H9 (cell line): Measurements from ENCODE around the gene ABCG1. TPM values are rescaled to one million over a fixed set of nuclear protein-coding genes. Genes with fewer than 3 reads are reported as not detected.

ENCODE experiments used
- DNase-seq: peaks from one replicate; pipeline ENCODE4 v3.0.0-alpha.2; 2017
- H2AFZ ChIP-seq: one replicate; pipeline ENCODE4 v1.6.1; 2013; ENCODE audit warnings: mild to moderate bottlenecking, low read length, control low read depth, moderate library complexity
- H2AK5ac ChIP-seq: 2 replicates; pipeline ENCODE4 v1.6.1; 2013; ENCODE audit warnings: low read length, control low read depth, mixed read lengths; ENCODE audit not compliant: insufficient read length
- H2BK120ac ChIP-seq: one replicate; pipeline ENCODE4 v1.6.1; 2013; ENCODE audit warnings: low read depth, mild to moderate bottlenecking, low read length, control low read depth, inconsistent platforms; ENCODE audit not compliant: poor library complexity, severe bottlenecking
- H2BK12ac ChIP-seq: 2 replicates; pipeline ENCODE4 v1.6.1; 2013; ENCODE audit warnings: low read length, control low read depth, mixed read lengths, low read depth; ENCODE audit not compliant: insufficient read length
- H2BK15ac ChIP-seq: 2 replicates; pipeline ENCODE4 v1.6.1; 2013; ENCODE audit warnings: low read depth, low read length, control low read depth
- H2BK20ac ChIP-seq: one replicate; pipeline ENCODE4 v1.6.1; 2013; ENCODE audit warnings: low read depth, mild to moderate bottlenecking, low read length, control low read depth, inconsistent platforms; ENCODE audit not compliant: poor library complexity, severe bottlenecking
- H2BK5ac ChIP-seq: 2 replicates; pipeline ENCODE4 v1.6.1; 2013; ENCODE audit warnings: low read length, control low read depth, mixed read lengths; ENCODE audit not compliant: insufficient read length
- H3K14ac ChIP-seq: 2 replicates; pipeline ENCODE4 v1.6.1; 2013; ENCODE audit warnings: low read length, control low read depth; ENCODE audit not compliant: insufficient read depth
- H3K18ac ChIP-seq: 2 replicates; pipeline ENCODE4 v1.6.1; 2013; ENCODE audit warnings: low read depth, mild to moderate bottlenecking, mixed read lengths, low read length, control low read depth; ENCODE audit not compliant: insufficient read length
- H3K23ac ChIP-seq: 2 replicates; pipeline ENCODE4 v1.6.1; 2013; ENCODE audit warnings: low read length, control low read depth, mixed read lengths, low read depth; ENCODE audit not compliant: insufficient read length
- H3K23me2 ChIP-seq: 2 replicates; pipeline ENCODE4 v1.6.1; 2013; ENCODE audit warnings: low read depth, mild to moderate bottlenecking, mixed read lengths, low read length, control low read depth; ENCODE audit not compliant: insufficient read length, poor library complexity, severe bottlenecking
- H3K27ac ChIP-seq: 2 replicates; pipeline ENCODE4 v1.5.1; 2013; ENCODE audit warnings: low read length, control low read depth, mixed read lengths, low read depth; ENCODE audit not compliant: insufficient read length
- H3K27me3 ChIP-seq: 2 replicates; pipeline ENCODE4 v1.6.1; 2013; ENCODE audit warnings: low read length, control low read depth, inconsistent platforms; ENCODE audit not compliant: insufficient read depth
- H3K4ac ChIP-seq: 2 replicates; pipeline ENCODE4 v1.6.1; 2013; ENCODE audit warnings: low read depth, mild to moderate bottlenecking, control low read depth, inconsistent platforms, low read length, moderate library complexity
- H3K4me1 ChIP-seq: 2 replicates; pipeline ENCODE4 v1.6.1; 2013; ENCODE audit warnings: low read length, control low read depth, inconsistent platforms; ENCODE audit not compliant: insufficient read depth
- H3K4me2 ChIP-seq: 2 replicates; pipeline ENCODE4 v1.6.1; 2013; ENCODE audit warnings: low read length, control low read depth, mixed read lengths; ENCODE audit not compliant: insufficient read length, insufficient read depth
- H3K56ac ChIP-seq: 2 replicates; pipeline ENCODE4 v1.6.1; 2013; ENCODE audit warnings: low read depth, mild to moderate bottlenecking, mixed read lengths, low read length, control low read depth; ENCODE audit not compliant: insufficient read length
- H3K79me1 ChIP-seq: 2 replicates; pipeline ENCODE4 v1.6.1; 2013; ENCODE audit warnings: low read depth, mild to moderate bottlenecking, moderate library complexity, low read length, control low read depth, inconsistent platforms; ENCODE audit not compliant: insufficient read depth, poor library complexity, severe bottlenecking
- H3K79me2 ChIP-seq: 2 replicates; pipeline ENCODE4 v1.6.1; 2013; ENCODE audit warnings: low read length, control low read depth, inconsistent platforms; ENCODE audit not compliant: insufficient read depth
- H3K9ac ChIP-seq: 2 replicates; pipeline ENCODE4 v1.6.1; 2013; ENCODE audit warnings: low read length, control low read depth, mixed read lengths; ENCODE audit not compliant: insufficient read length; ENCODE audit errors: extremely low read depth
- H3K9me3 ChIP-seq: one replicate; pipeline ENCODE4 v1.6.1; 2013; ENCODE audit warnings: low read depth, low read length, inconsistent platforms; ENCODE audit not compliant: control insufficient read depth
- H3T11ph ChIP-seq: one replicate; pipeline ENCODE4 v1.6.1; 2013; ENCODE audit warnings: mild to moderate bottlenecking, low read length, control low read depth, inconsistent platforms
- H4K20me1 ChIP-seq: one replicate; pipeline ENCODE4 v1.6.1; 2013; ENCODE audit not compliant: control insufficient read depth, insufficient read length, insufficient read depth
- H4K5ac ChIP-seq: 2 replicates; pipeline ENCODE4 v1.6.1; 2013; ENCODE audit warnings: low read depth, mild to moderate bottlenecking, mixed read lengths, low read length, control low read depth; ENCODE audit not compliant: insufficient read length
- H4K8ac ChIP-seq: replicated peaks from 2 replicates; pipeline ENCODE4 v1.6.1; 2013; ENCODE audit warnings: low read length, control low read depth, mixed read lengths, low read depth; ENCODE audit not compliant: insufficient read length
- H4K91ac ChIP-seq: 2 replicates; pipeline ENCODE4 v1.6.1; 2013; ENCODE audit warnings: low read depth, mild to moderate bottlenecking, moderate library complexity, mixed read lengths, low read length, control low read depth; ENCODE audit not compliant: insufficient read length
- H3K27ac Mint-ChIP-seq, 3 experiments: 2 replicates in 2 of 3; 3 replicates in 1 of 3; pipeline ENCODE4 v1.8.0; 2020 to 2021; ENCODE audit warnings: mixed read lengths in 3 of 3, mild to moderate bottlenecking in 1 of 3, moderate library complexity in 1 of 3
- H3K27me3 Mint-ChIP-seq: 2 replicates; pipeline ENCODE4 v1.8.0; 2021; ENCODE audit warnings: low read depth, mild to moderate bottlenecking, moderate library complexity, mixed read lengths
- H3K36me3 Mint-ChIP-seq, 3 experiments: 2 replicates in 2 of 3; 3 replicates in 1 of 3; pipeline ENCODE4 v1.8.0; 2020 to 2021; ENCODE audit warnings: low read depth in 3 of 3, mixed read lengths in 3 of 3; ENCODE audit not compliant: insufficient read depth in 1 of 3
- H3K4me1 Mint-ChIP-seq, 2 experiments: 2 replicates each; pipeline ENCODE4 v1.8.0; 2020; ENCODE audit warnings: mixed read lengths in 2 of 2
- H3K4me3 Mint-ChIP-seq, 2 experiments: 2 replicates in 1 of 2; 3 replicates in 1 of 2; pipeline ENCODE4 v1.8.0; 2020 to 2021; ENCODE audit warnings: mild to moderate bottlenecking in 2 of 2, mixed read lengths in 2 of 2, moderate library complexity in 1 of 2
- H3K9me3 Mint-ChIP-seq, 2 experiments: 2 replicates in 1 of 2; 3 replicates in 1 of 2; pipeline ENCODE4 v1.8.0; 2020; ENCODE audit warnings: mild to moderate bottlenecking in 2 of 2, mixed read lengths in 2 of 2, moderate library complexity in 1 of 2
- WGBS: extraction: QIAGEN DNeasy Blood & Tissue Kit; methylation state at CpG from one replicate; pipeline ENCODE4 v1.1.7; 2013; ENCODE audit warnings: missing lambda C conversion rate, low lambda C conversion rate, mixed read lengths; ENCODE audit not compliant: insufficient read length; ENCODE audit errors: extremely low coverage; 5-methylcytosine and 5-hydroxymethylcytosine counted together
- total RNA-seq: library from RNA; stranded (reverse); gene quantifications from 2 replicates; pipeline ENCODE4 v1.2.1, GENCODE V29; 2021
- TF ChIP-seq, protein P1 (sequence below): fragments of 200-600 bp; sonication (generic); conservative IDR thresholded peaks from 3 replicates; pipeline ENCODE4 v1.8.0; 2021; ENCODE audit warnings: antibody characterized with exemption, mild to moderate bottlenecking

The ABCG1 gene
- total RNA-seq, 1 experiment from 2014 or later: 0.83 TPM

DNA sequence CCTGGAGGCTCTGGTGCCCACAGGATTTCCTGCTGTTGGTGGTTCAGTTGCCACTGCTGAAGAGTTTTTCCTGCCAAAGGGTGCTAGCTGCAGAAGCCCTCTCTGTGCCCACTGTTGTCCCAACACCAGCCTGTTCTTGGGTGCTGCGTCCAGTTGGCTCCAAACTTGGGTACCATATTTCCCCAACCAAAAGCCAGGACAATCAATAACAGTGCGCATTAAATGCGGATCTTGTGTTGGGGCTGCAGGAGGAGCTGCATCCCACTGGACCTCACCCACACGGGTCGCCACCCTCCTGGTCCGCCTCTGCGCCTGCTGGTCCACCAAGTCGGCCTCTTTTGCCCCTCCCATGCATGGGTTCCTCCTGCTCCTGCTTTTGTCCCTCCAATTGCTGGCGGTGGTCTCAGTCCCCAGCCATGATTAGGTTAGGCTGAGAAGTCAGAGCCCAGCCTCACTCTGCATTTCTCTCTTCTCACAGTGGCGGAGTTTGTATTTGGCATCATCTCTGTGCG lies 9.8 kb downstream of the ABCG1 start:
- H2BK20ac ChIP-seq: no peak overlapping the region
- no peak overlapping the region for H3T11ph ChIP-seq
- no peaks in the 10 kb centered on the region for H4K20me1 ChIP-seq
- no peak overlapping the region for H2BK15ac ChIP-seq
- no peaks in the 10 kb centered on the region for H3K4me1 ChIP-seq
- Mint-ChIP-seq H3K4me1 (peaks cover 11 to 18% of the 10 kb centered on the region in 2 experiments), H3K4me3 (no peak overlapping the region), H3K27me3 (peaks cover 78% of the 10 kb centered on the region), H3K9me3 (no peaks in the 10 kb centered on the region; a peak in 1 of 5 replicates), H3K36me3 (peaks cover 0 to 2% (median 0%) of the 10 kb centered on the region in 3 experiments; a peak in 1 of 7 replicates), H3K27ac (no peak overlapping the region)
- no peaks in the 10 kb centered on the region for H3K79me2 ChIP-seq
- H3K79me1 ChIP-seq: no peaks in the 10 kb centered on the region
- H4K5ac ChIP-seq: no peak overlapping the region
- no peak overlapping the region for H2BK12ac ChIP-seq
- H3K9me3 ChIP-seq: no peaks in the 10 kb centered on the region
- no CpG with 5 or more reads among the region's 11 CpGs for WGBS
- no peak overlapping the region for H2BK120ac ChIP-seq
- H3K18ac ChIP-seq: no peak overlapping the region
- H2AK5ac ChIP-seq: no peak overlapping the region
- no peak overlapping the region for H4K8ac ChIP-seq
- no peak overlapping the region for H2AFZ ChIP-seq
- H3K27ac ChIP-seq: no peak overlapping the region
- no peak overlapping the region for H3K4ac ChIP-seq
- DNase-seq: no peak
- no peak overlapping the region for H4K91ac ChIP-seq
- H3K14ac ChIP-seq: no peak overlapping the region; the same call in 1 of the 2 replicates
- TF ChIP-seq, protein P1, sequence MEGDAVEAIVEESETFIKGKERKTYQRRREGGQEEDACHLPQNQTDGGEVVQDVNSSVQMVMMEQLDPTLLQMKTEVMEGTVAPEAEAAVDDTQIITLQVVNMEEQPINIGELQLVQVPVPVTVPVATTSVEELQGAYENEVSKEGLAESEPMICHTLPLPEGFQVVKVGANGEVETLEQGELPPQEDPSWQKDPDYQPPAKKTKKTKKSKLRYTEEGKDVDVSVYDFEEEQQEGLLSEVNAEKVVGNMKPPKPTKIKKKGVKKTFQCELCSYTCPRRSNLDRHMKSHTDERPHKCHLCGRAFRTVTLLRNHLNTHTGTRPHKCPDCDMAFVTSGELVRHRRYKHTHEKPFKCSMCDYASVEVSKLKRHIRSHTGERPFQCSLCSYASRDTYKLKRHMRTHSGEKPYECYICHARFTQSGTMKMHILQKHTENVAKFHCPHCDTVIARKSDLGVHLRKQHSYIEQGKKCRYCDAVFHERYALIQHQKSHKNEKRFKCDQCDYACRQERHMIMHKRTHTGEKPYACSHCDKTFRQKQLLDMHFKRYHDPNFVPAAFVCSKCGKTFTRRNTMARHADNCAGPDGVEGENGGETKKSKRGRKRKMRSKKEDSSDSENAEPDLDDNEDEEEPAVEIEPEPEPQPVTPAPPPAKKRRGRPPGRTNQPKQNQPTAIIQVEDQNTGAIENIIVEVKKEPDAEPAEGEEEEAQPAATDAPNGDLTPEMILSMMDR: no peak
- no peak overlapping the region for H3K4me2 ChIP-seq
- no peaks in the 10 kb centered on the region for H3K23me2 ChIP-seq
- H3K56ac ChIP-seq: no peak overlapping the region
- H3K27me3 ChIP-seq: peaks cover 3% of the 10 kb centered on the region; the same call in 1 of the 2 replicates
- no peak overlapping the region for H3K9ac ChIP-seq
- H2BK5ac ChIP-seq: no peak overlapping the region
- H3K23ac ChIP-seq: no peak overlapping the region
